ENCODE results near the gene ST3GAL6.

Gene ST3GAL6

DNA sequence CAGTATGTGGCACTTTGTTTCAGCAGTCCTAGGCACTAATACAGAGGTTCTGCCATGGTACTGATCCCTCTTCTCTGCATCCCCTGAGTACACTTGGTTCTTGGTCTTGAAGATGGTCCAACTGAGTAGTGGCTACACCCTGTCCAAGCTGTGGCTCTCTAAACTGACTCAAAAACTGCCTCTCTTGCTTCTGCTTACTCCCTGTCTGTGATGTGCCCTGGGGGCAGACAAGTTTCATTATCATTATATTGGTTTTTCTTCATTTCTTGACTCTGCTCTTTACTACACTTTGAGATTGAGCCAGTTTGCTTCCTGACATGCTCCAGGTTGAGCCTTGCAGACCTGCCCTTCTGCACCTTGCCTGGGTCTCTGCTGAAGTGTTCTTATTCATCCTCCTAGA lies 18.9 kb upstream of the ST3GAL6 start:
- TF ChIP-seq, protein P1, sequence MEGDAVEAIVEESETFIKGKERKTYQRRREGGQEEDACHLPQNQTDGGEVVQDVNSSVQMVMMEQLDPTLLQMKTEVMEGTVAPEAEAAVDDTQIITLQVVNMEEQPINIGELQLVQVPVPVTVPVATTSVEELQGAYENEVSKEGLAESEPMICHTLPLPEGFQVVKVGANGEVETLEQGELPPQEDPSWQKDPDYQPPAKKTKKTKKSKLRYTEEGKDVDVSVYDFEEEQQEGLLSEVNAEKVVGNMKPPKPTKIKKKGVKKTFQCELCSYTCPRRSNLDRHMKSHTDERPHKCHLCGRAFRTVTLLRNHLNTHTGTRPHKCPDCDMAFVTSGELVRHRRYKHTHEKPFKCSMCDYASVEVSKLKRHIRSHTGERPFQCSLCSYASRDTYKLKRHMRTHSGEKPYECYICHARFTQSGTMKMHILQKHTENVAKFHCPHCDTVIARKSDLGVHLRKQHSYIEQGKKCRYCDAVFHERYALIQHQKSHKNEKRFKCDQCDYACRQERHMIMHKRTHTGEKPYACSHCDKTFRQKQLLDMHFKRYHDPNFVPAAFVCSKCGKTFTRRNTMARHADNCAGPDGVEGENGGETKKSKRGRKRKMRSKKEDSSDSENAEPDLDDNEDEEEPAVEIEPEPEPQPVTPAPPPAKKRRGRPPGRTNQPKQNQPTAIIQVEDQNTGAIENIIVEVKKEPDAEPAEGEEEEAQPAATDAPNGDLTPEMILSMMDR (IDR thresholded peaks at IDR 0.05; ENCODE audit: extremely low read depth, insufficient read depth, missing control alignments), result no peak
- in situ Hi-C loops (cut with MboI; ENCODE audit: low pct_unique_long_range_greater_than_20kb, low sequenced_read_pairs, unreplicated experiment), result no loop called here
- no peak for DNase-seq (ENCODE audit: low spot score)

DNA sequence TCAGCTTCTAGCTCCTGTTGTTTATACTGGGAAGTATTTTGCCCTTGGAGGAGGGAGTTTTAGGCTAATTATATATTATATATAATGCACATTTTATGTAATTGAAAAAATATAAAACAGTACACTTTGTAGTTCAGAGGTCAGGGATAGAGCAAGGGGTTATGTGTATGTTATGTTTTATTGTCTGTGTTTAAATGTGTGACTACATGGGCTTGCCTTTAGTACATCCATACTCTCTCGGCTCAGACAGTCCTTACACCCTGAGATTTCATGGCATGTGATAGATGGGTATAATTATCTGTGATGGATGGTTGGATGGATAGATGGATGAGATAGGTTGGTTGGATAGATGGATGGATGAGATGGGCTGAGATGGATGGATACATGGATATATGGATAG lies 17.4 kb upstream of the ST3GAL6 start:
- TF ChIP-seq, protein P1 (IDR thresholded peaks at IDR 0.05; ENCODE audit: extremely low read depth, insufficient read depth, missing control alignments), result no peak
- in situ Hi-C loops (cut with MboI; ENCODE audit: low pct_unique_long_range_greater_than_20kb, low sequenced_read_pairs, unreplicated experiment), result no loop called here
- DNase-seq (ENCODE audit: low spot score), result no peak

DNA sequence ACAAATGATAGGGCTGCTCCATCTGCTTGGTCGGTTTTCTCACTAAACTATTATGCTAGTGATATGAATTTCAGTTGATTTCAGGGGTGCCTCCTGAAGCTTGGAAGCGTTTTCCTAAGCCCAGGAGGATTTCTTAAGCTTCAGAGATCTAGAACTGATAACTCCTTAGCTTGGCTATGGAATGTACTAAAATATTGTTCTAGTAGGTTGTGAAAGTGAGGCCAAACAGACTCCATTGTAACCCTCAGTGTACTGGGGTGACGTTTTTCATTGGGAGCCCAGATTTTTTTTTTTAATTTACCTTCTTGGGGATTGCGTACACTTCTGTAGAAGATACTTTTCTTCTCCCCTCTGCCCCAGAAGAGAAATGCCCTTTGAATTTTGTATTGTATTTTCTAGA lies 17.0 kb upstream of the ST3GAL6 start:
- in situ Hi-C loops (cut with MboI; ENCODE audit: low pct_unique_long_range_greater_than_20kb, low sequenced_read_pairs, unreplicated experiment), result no loop called here
- no peak for DNase-seq (ENCODE audit: low spot score)
- TF ChIP-seq, protein P1 (IDR thresholded peaks at IDR 0.05; ENCODE audit: extremely low read depth, insufficient read depth, missing control alignments), result no peak

DNA sequence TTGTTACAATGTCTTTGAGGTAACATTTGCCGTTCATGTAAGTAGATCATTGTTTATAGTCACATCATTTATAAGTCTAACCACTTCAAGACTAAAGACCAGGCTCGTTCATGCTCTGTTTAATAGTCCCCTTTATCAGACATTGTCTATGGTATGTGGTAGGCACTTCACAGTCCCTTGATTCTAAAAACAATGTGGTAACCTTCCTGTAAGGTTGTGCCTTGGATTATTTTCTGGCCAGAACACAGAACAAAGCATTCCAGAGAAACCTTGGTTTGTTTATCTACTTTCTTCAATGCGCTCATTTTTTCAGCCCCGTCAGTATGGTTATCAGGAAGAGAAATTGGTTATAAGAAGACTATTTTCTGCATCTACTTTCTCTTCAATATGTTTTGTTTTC lies 16.3 kb upstream of the ST3GAL6 start:
- DNase-seq (ENCODE audit: low spot score), result no peak
- TF ChIP-seq, protein P1 (IDR thresholded peaks at IDR 0.05; ENCODE audit: extremely low read depth, insufficient read depth, missing control alignments), result no peak
- in situ Hi-C loops (cut with MboI; ENCODE audit: low pct_unique_long_range_greater_than_20kb, low sequenced_read_pairs, unreplicated experiment), result no loop called here

DNA sequence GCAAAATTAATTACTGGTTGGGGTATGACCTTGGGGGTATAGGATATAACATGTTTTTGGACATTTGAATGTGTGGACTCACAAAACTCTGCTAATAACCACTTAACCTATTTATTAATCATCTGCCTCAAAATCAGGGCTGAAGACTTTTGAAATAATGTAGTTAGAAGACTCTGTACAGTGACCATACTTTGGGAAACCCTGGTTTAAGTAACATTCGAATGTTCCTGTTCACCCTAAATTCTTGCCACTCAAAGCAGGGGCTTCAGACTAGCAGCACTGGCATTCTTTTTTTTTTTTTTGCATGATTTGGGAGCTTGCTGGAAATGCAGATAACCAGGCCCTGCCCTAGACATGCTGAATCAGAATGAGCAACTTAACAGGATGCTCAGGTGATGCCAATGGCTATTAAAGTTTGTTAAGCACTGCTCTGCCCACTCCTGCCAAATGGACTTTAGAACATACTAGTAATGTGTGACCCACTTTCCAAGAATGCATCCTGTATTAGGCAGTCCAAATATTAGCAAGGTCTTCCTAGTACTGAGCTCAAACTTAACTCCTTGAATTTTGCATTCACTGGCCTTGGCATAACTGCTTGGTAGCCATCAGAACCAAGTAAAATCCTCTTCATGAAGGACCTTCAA lies 12.7 kb upstream of the ST3GAL6 start:
- DNase-seq (ENCODE audit: low spot score), result no peak

DNA sequence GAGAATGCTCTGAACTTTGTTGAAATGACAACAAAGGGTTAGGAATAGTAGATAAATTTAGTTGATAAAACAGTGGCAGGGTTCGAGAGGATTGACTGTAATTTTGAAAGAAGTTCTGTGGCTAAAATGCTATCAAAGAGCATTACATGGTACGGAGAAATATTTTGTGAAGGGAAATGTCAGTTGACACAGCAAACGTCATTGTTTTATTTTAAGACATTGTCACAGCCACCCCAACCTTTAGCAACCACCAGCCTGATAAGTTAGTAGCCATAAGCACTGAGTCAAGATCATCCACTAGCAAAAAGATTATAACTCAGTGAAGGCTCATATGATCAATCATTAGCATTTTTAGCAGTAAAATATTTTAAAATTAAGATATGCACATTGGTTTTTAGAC lies 8.7 kb upstream of the ST3GAL6 start:
- no peak for DNase-seq (ENCODE audit: low spot score)
- in situ Hi-C loops (cut with MboI; ENCODE audit: low pct_unique_long_range_greater_than_20kb, low sequenced_read_pairs, unreplicated experiment), result no loop called here
- TF ChIP-seq, protein P1 (IDR thresholded peaks at IDR 0.05; ENCODE audit: extremely low read depth, insufficient read depth, missing control alignments), result no peak

More for the DNA sequence above, 12.7 kb upstream of the ST3GAL6 start:
- TF ChIP-seq, protein P1 (IDR thresholded peaks at IDR 0.05; ENCODE audit: extremely low read depth, insufficient read depth, missing control alignments), result no peak
- in situ Hi-C loops (cut with MboI; ENCODE audit: low pct_unique_long_range_greater_than_20kb, low sequenced_read_pairs, unreplicated experiment), result no loop called here

All from GM13977 (cell line).